ENCODE results near the gene SLC5A3. TPM values are rescaled to one million over a fixed set of nuclear protein-coding genes. Genes with fewer than 3 reads are reported as not detected.

SLC5A3 gene
- total RNA-seq, 2 experiments from 2014 or later, result 22.2 to 31.5 TPM

DNA sequence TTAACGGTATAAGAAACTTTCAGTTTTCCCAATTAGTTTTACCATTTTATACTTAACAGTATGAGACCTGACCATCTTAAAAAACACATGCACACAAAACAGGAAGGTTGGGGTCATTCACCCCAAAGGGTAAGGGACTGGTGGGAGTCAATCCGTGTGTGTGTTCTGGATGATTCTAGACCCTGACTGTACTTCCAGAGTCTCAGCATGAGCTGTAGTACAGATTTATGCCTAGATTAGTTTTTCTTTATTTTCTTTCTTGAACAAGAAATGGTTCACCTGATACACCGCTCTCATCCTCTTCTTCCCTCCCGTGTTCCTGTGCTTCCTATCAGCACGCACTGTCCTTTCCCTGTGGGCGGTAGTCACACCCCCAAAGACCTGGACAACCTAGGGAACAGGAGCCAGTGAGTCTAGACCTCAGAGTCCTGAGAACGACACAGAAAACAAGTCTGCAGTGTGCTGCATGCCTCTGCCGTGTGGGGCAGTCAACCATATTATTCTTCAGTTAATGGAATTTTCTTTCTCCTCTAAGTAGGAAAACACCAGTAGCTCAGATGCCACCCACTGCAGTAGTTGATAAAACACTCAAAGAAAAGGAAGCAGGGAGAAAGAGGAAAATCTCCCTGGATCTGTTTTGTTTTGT, 38.9 kb upstream of the SLC5A3 start:
- H3K4me3 ChIP-seq (ENCODE audit: low read depth, low read length, poor library complexity, severe bottlenecking), result no peak overlapping the region
- DNase-seq (ENCODE audit: low spot score), result no peak
- CTCF ChIA-PET (ENCODE audit: unreplicated experiment), result no interaction called here
- H3K4me1 ChIP-seq (ENCODE audit: insufficient read depth, low read length, poor library complexity, severe bottlenecking), result peaks cover 20% of the 10 kb centered on the region
- POLR2A ChIA-PET, result interaction anchor here (0.6 kb wide), 1 partner anchor 100 kb away, joined by 3 read pairs; no protein-coding TSS in a partner anchor
- BruUV-seq (replicated peaks), result no TSS peak
- no peak for TF ChIP-seq EZH2phosphoT487 (IDR thresholded peaks at IDR 0.05; ENCODE audit: borderline replicate concordance, low read depth, low read length)
- TF ChIP-seq, protein P1, sequence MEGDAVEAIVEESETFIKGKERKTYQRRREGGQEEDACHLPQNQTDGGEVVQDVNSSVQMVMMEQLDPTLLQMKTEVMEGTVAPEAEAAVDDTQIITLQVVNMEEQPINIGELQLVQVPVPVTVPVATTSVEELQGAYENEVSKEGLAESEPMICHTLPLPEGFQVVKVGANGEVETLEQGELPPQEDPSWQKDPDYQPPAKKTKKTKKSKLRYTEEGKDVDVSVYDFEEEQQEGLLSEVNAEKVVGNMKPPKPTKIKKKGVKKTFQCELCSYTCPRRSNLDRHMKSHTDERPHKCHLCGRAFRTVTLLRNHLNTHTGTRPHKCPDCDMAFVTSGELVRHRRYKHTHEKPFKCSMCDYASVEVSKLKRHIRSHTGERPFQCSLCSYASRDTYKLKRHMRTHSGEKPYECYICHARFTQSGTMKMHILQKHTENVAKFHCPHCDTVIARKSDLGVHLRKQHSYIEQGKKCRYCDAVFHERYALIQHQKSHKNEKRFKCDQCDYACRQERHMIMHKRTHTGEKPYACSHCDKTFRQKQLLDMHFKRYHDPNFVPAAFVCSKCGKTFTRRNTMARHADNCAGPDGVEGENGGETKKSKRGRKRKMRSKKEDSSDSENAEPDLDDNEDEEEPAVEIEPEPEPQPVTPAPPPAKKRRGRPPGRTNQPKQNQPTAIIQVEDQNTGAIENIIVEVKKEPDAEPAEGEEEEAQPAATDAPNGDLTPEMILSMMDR (conservative IDR thresholded peaks at IDR 0.05; ENCODE audit: low read length), result no peak
- H2AFZ ChIP-seq (ENCODE audit: low read length), result no peak overlapping the region
- no peaks in the 10 kb centered on the region for H3K79me2 ChIP-seq (ENCODE audit: insufficient read depth, low read depth, low read length)
- H3K9me3 ChIP-seq (ENCODE audit: low read length), result no peaks in the 10 kb centered on the region; the same call in 1 of the 2 replicates
- H3K36me3 ChIP-seq (ENCODE audit: insufficient read depth, low read length), result no peaks in the 10 kb centered on the region
- H3K27ac ChIP-seq (ENCODE audit: low read depth, low read length, poor library complexity, severe bottlenecking), result no peak overlapping the region
- no peak overlapping the region for H3K4me2 ChIP-seq (ENCODE audit: low read length)
- H3K9me2 ChIP-seq (ENCODE audit: insufficient read depth, low read length), result no peaks in the 10 kb centered on the region
- no peaks in the 10 kb centered on the region for H4K20me1 ChIP-seq (ENCODE audit: insufficient read depth, low read length)
- intact Hi-C loops (cut with micrococcal nuclease; ENCODE audit: unreplicated experiment), result no loop called here

DNA sequence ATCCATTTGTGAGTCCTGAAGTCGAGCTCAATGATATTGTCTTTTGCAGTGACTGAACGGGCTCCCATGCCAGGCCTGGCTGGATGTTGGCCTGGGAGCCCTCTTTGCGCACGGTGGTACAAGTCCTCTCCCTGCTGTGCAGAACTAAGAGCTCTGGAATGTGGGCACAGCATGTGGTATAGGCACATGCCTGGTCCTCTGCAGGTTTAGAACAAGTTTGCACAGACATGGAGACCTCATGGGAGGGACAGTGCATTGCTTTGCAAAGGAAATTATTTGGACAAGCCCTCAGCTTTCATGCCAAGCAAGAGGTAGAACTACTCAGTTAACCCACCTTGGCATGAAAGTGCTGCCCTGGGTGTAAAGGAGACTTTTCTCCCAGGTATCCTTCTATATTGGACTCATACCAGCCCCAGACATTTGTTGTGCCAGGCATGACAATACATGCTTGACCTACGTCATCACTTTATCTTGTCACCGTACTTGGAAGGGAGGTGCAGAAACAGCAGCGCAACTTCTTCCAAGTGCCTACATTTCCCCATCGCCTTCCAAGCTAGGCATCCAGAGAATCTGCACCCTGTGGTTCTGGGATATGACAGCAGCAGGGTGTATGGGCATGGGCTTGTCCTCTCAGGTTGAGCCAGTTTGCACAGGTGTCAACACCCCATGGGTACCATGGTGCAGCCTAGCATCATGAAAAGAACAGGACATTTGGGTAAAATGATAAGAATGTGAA, 37.6 kb upstream of the SLC5A3 start:
- Histone ChIP-seq H2AFZ (ENCODE audit: low read length) (no peak overlapping the region), H3K79me2 (ENCODE audit: insufficient read depth, low read depth, low read length) (no peaks in the 10 kb centered on the region), H3K36me3 (ENCODE audit: insufficient read depth, low read length) (no peaks in the 10 kb centered on the region), H3K4me1 (ENCODE audit: insufficient read depth, low read length, poor library complexity, severe bottlenecking) (peaks cover 9% of the 10 kb centered on the region), H3K9me3 (ENCODE audit: low read length) (no peaks in the 10 kb centered on the region; the same call in 1 of the 2 replicates), H4K20me1 (ENCODE audit: insufficient read depth, low read length) (no peaks in the 10 kb centered on the region), H3K27ac (ENCODE audit: low read depth, low read length, poor library complexity, severe bottlenecking) (no peak overlapping the region), H3K4me3 (ENCODE audit: low read depth, low read length, poor library complexity, severe bottlenecking) (no peak overlapping the region), H3K9me2 (ENCODE audit: insufficient read depth, low read length) (no peaks in the 10 kb centered on the region), H3K4me2 (ENCODE audit: low read length) (no peak overlapping the region)
- TF ChIP-seq EZH2phosphoT487 (IDR thresholded peaks at IDR 0.05; ENCODE audit: borderline replicate concordance, low read depth, low read length), result no peak
- TF ChIP-seq, protein P1 (conservative IDR thresholded peaks at IDR 0.05; ENCODE audit: low read length), result no peak
- POLR2A ChIA-PET, result interaction anchor here (0.6 kb wide), 1 partner anchor 10 kb away, joined by 3 read pairs; no protein-coding TSS in a partner anchor
- no peak for DNase-seq (ENCODE audit: low spot score)
- BruUV-seq (replicated peaks), result no TSS peak
- CTCF ChIA-PET (ENCODE audit: unreplicated experiment), result no interaction called here
- intact Hi-C loops (cut with micrococcal nuclease; ENCODE audit: unreplicated experiment), result no loop called here

All from OCI-LY7 (cell line).